Ovary (tissue), 9 donors: Measurements from ENCODE around the gene RASA4B. TPM values are rescaled to one million over a fixed set of nuclear protein-coding genes. Genes with fewer than 3 reads are reported as not detected.
A peak's percentile ranks its signal among the peaks of the same experiment; 100 is the strongest.

Experiments used
- DNase-seq, 5 donors: peaks; one replicate each; pipeline ENCODE4 v3.0.0-alpha.2; 2019 to 2020
- H3K27ac ChIP-seq, 2 donors: fragments of 200-600 bp; one replicate each; pipeline versions ENCODE4 v1.5.1 to v1.8.0; 2019 to 2022
- H3K27me3 ChIP-seq: fragments of 200-600 bp; one replicate; pipeline ENCODE4 v1.8.0; 2022
- H3K36me3 ChIP-seq: fragments of 200-600 bp; sonication (generic); one replicate; pipeline ENCODE4 v1.5.1; 2019
- H3K4me1 ChIP-seq: one replicate; pipeline ENCODE4 v1.8.1; 2013; ENCODE audit warnings: mild to moderate bottlenecking, moderate library complexity; ENCODE audit not compliant: insufficient read depth
- H3K4me3 ChIP-seq: fragments of 200-600 bp; sonication (generic); one replicate; pipeline ENCODE4 v1.5.1; 2017
- H3K9me3 ChIP-seq, 2 donors: fragments of 200-600 bp in 1 of 2; sonication (generic) in 1 of 2; one replicate each; pipeline versions ENCODE4 v1.5.1 to v1.8.1; 2013 to 2019; ENCODE audit warnings: mild to moderate bottlenecking in 1 of 2, moderate library complexity in 1 of 2
- CTCF ChIP-seq, 3 donors: fragments of 450-650 bp in 2 of 3; fragments of 200-600 bp in 1 of 3; IDR thresholded peaks; one replicate each; pipeline versions ENCODE4 v1.5.1 to v1.8.0; 2016 to 2022; ENCODE audit warnings: antibody characterized with exemption in 3 of 3, mild to moderate bottlenecking in 1 of 3
- EP300 ChIP-seq: sonication (generic); formaldehyde crosslinking; IDR thresholded peaks from one replicate; pipeline ENCODE4 v1.6.1; 2017; ENCODE audit warnings: antibody characterized with exemption
- POLR2A ChIP-seq: fragments of 450-650 bp; IDR thresholded peaks from one replicate; pipeline ENCODE4 v1.6.1; 2017; ENCODE audit warnings: antibody characterized with exemption, mild to moderate bottlenecking, moderate library complexity
- WGBS, 3 donors: extraction: QIAGEN DNeasy Blood & Tissue Kit in 1 of 3; methylation state at CpG; one replicate each; pipeline versions ENCODE4 v1.1.5 to v1.1.7; 2013 to 2017; 5-methylcytosine and 5-hydroxymethylcytosine counted together
- intact Hi-C, 4 donors: fragments of 100-400 bp; cut with DNase I; formaldehyde crosslinking; loops; one replicate each; pipeline versions ENCODE4 v1.11.0 to v1.15.1; 2022 to 2023
- polyA plus RNA-seq, 2 donors: library from polyadenylated mRNA; stranded (reverse); fragments of 200-250 nt in 1 of 2; fragments of 350-450 nt in 1 of 2; fragmentation: Illumina TruSeq in 1 of 2; extraction: RNeasy Lipid Tissue Mini Kit (QIAGEN cat#74804) in 1 of 2; gene quantifications; one replicate each; pipeline ENCODE4 v1.2.3, GENCODE V29; 2013 to 2014
- total RNA-seq, 7 donors: library from RNA; depleted of rRNA in 2 of 7; stranded (reverse); fragments of >200 nt in 2 of 7; fragmentation: NEBNext Ultra II Directional in 3 of 7; extraction: Animal tissue kit (Norgen Biotek cat#: 25700) in 3 of 7; gene quantifications; one replicate each; pipeline versions ENCODE4 v1.1.0 to v1.2.4, GENCODE V29; 2016 to 2023
- donor health status: DM: no; HTN: no; CAD: no; lungs with moderate emphysema.
- donor health status: DM: no; HTN: no; CAD: no.
- donor health status: Bipolar disorder and iron deficiency.
- donor health status: DM: yes; HTN: yes; CAD: no.
- donor health status: DM: no; HTN: no; CAD: no.
- donor health status: DM: yes; HTN: yes; CAD: no.

The RASA4B gene
- total and polyA plus RNA-seq, 9 donors = 2.1 to 36.2 (median 12.6) TPM

GRCh38 chr7:102473271-102473991 lies 44.1 kb downstream of the RASA4B start:
- intact Hi-C loops = no loop called here
- peak in 4 of 5 donors; percentile 9 to 41 (median 23) for DNase-seq
- 71 to 77% (median 73%) methylated on average over 23 of the region's 23 CpGs for WGBS, 3 donors

GRCh38 chr7:102472126-102473041 lies 45.2 kb downstream of the RASA4B start:
- Histone ChIP-seq H3K27me3 (no peaks in the 10 kb centered on the region), H3K9me3 (no peaks in the 10 kb centered on the region), H3K27ac (no peak overlapping the region), H3K4me3 (no peak overlapping the region), H3K36me3 (no peaks in the 10 kb centered on the region), H3K4me1 (no peaks in the 10 kb centered on the region)
- TF ChIP-seq POLR2A (no peak), CTCF (IDR thresholded peaks at IDR 0.05) (no peak), EP300 (no peak)
- WGBS, 3 donors = 61 to 71% (median 63%) methylated on average over 20 to 31 of the region's 31 CpGs
- intact Hi-C loops = no loop called here
- DNase-seq = peak in 4 of 5 donors; percentile 11 to 48 (median 22)

More at GRCh38 chr7:102473271-102473991, 44.1 kb downstream of the RASA4B start:
- no peak for TF ChIP-seq EP300
- TF ChIP-seq POLR2A = no peak
- no peak for TF ChIP-seq CTCF (IDR thresholded peaks at IDR 0.05)
- Histone ChIP-seq H3K27me3 (no peaks in the 10 kb centered on the region), H3K4me1 (no peaks in the 10 kb centered on the region), H3K4me3 (no peak overlapping the region), H3K9me3 (no peaks in the 10 kb centered on the region), H3K27ac (no peak overlapping the region), H3K36me3 (no peaks in the 10 kb centered on the region)

- WGBS, 3 donors = 79 to 90% (median 81%) methylated on average over 6 of the region's 6 CpGs
- DNase-seq = peak in 4 of 5 donors; percentile 8 to 29 (median 14)
- Histone ChIP-seq H3K27ac (no peak overlapping the region), H3K36me3 (no peaks in the 10 kb centered on the region), H3K9me3 (no peaks in the 10 kb centered on the region), H3K4me1 (no peaks in the 10 kb centered on the region), H3K27me3 (no peaks in the 10 kb centered on the region), H3K4me3 (no peak overlapping the region)
- intact Hi-C loops = no loop called here
- TF ChIP-seq CTCF (IDR thresholded peaks at IDR 0.05) (no peak), EP300 (no peak), POLR2A (no peak)
These were observed 45.8 kb downstream of the RASA4B start for GRCh38 chr7:102471791-102472125.

- TF ChIP-seq CTCF (IDR thresholded peaks at IDR 0.05) (no peak), POLR2A (no peak), EP300 (no peak)
- peak in 3 of 5 donors; percentile 8 to 37 (median 20) for DNase-seq
- Histone ChIP-seq H3K4me1 (peaks cover 7% of the 10 kb centered on the region), H3K9me3 (no peaks in the 10 kb centered on the region), H3K27ac (no peak overlapping the region), H3K27me3 (no peaks in the 10 kb centered on the region), H3K4me3 (no peak overlapping the region), H3K36me3 (no peaks in the 10 kb centered on the region)
- 73 to 84% (median 81%) methylated on average over 20 of the region's 20 CpGs for WGBS, 3 donors
- intact Hi-C loops = no loop called here
These were observed 47.4 kb downstream of the RASA4B start for GRCh38 chr7:102469972-102470825.
